Measurements from ENCODE around the gene UBE2H. TPM values are rescaled to one million over a fixed set of nuclear protein-coding genes. Genes with fewer than 3 reads are reported as not detected.
A peak's percentile ranks its signal among the peaks of the same experiment; 100 is the strongest.

The UBE2H gene
- polyA plus RNA-seq, 6 donors from 2014 or later, result 35.9 to 86.8 (median 55.6) TPM

DNA sequence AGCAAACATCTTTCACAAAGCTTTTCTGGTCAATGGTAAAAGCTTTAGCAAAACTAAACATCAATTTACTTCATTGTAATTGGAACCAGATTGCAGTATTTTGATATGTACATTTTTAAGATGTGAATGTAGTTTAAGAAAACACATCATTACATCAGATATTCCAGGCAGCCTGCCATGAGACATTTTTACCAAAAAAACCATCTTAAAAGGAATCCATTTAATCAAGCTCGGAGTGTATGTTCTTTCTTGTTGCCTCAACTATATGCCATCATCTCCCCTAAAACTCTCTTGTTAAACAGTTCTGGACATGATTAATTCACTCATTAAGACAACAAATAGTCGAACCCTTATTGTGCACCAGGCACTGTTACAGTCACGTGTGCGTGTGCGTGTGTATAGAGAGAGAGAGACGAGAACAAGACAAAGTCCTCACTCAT lies 97.5 kb downstream of the UBE2H start:
- Mint-ChIP-seq H3K27ac (no peak overlapping the region), H3K9me3 (peaks cover 0 to 1% (median 0%) of the 10 kb centered on the region in 7 donors), H3K27me3 (no peaks in the 10 kb centered on the region), H3K4me3 (no peak overlapping the region), H3K36me3 (peaks cover 7% of the 10 kb centered on the region in 2 donors), H3K4me1 (peaks cover 24 to 40% (median 39%) of the 10 kb centered on the region in 3 donors)
- DNase-seq (no peak), ATAC-seq (ENCODE audit: low read depth in 2 of 2) (no peak)

DNA sequence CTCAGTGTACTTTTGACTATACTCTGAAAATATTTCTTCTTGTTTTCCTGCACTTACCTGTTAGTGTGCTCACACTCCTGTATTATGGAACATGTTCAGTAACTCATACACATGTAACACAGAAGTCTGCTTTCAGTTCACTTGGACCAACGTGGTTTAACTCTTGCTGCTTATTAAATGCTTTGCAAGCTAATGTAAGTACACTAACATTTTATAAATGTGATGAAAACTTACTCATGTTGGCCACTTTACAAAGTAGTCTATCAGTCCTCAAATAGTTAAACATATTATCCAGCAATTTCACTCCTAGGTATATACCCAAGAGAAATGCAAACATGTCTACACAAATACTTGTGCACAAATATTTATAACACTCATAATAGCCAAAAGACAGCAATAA lies 98.4 kb downstream of the UBE2H start:
- DNase-seq (no peak), ATAC-seq (ENCODE audit: low read depth in 2 of 2) (no peak)
- peaks cover 7% of the 10 kb centered on the region in 2 donors for H3K36me3 Mint-ChIP-seq
- no peak overlapping the region for H3K4me3 Mint-ChIP-seq
- H3K4me1 Mint-ChIP-seq, result peaks cover 18 to 34% (median 30%) of the 10 kb centered on the region in 3 donors
- peak overlapping the region in 2 of 6 donors; percentile 24 to 78 for H3K27ac Mint-ChIP-seq
- H3K9me3 Mint-ChIP-seq, result peaks cover 0 to 1% (median 0%) of the 10 kb centered on the region in 7 donors
- no peaks in the 10 kb centered on the region for H3K27me3 Mint-ChIP-seq

DNA sequence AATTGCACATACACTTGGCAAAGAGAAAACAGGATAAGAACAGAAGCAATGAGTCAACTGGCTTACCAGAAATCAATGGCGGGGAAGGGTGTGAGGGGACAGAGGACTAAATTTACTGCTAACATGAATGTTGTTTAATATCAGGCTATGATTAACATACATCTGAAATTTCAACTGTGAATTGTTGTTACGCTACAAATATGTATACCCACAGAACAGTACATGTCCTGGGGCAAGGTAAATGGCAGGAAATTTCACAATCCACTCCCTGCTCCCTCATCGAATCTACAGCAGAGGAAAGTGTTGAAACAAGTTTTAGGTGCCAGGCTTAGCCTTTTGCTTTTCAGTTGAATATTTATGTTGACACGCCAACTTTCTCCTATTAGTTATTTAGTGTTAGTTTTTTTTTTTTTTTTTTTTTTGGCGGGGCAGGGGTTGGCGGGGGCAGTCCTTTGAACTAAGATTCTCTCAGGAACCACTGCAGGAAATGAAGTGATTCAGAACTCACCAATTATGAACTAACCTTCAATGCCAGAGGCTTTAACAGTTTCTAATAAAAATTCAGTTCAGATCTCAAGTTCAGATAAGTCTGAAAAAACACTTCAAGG lies 99.0 kb downstream of the UBE2H start:
- Mint-ChIP-seq H3K36me3 (peaks cover 7% of the 10 kb centered on the region in 2 donors), H3K27me3 (no peaks in the 10 kb centered on the region), H3K4me3 (no peak overlapping the region), H3K27ac (peak overlapping the region in 3 of 6 donors; percentile 38 to 76 (median 51)), H3K4me1 (peaks cover 13 to 28% (median 24%) of the 10 kb centered on the region in 3 donors), H3K9me3 (peaks cover 0 to 1% (median 0%) of the 10 kb centered on the region in 7 donors)
- DNase-seq (no peak), ATAC-seq (ENCODE audit: low read depth in 2 of 2) (no peak)

DNA sequence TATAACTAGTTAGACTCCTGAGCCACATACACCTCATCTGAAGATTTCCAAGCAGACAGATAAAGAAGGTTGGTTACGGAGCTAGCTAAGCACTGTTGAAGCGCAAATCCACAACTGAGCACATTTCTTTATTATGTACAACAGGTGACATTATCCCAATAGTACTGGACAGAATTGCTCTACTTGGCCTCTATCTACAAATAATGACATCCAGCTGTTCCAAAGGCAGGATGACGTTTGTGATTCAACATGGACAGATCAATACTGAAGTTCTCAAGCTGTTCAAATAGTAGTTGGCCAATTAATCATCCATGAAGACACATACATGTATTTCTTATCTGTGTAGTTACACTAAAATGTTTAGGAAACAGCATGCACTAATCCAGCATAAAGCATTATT lies 101.0 kb downstream of the UBE2H start:
- Mint-ChIP-seq H3K9me3 (peaks cover 0 to 1% (median 0%) of the 10 kb centered on the region in 7 donors), H3K36me3 (peaks cover 7% of the 10 kb centered on the region in 2 donors), H3K4me3 (peak overlapping the region in 1 of 8 donors; percentile 56), H3K27me3 (no peaks in the 10 kb centered on the region), H3K4me1 (peaks cover 13 to 21% (median 15%) of the 10 kb centered on the region in 3 donors), H3K27ac (no peak overlapping the region)
- ATAC-seq (ENCODE audit: low read depth in 2 of 2) (no peak), DNase-seq (no peak)

DNA sequence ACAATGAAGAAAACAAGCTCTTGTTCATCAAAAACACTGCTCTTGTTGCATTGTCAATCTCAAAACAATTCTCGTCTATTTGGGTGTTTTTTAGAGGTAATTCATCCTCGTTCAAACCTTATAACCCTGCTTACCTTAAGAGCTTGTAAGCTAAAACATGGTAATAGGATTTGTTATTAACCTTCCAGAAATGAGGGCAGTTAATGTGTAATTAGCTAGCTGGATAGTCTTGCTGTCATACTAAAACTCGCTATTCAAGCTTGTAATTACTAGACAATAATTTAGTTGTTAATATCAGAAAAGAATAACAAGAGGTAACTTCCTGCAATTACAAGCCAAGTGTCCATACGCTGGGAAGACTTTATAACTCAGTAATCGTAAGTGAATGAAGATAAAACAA lies 101.6 kb downstream of the UBE2H start:
- H3K27me3 Mint-ChIP-seq, result no peaks in the 10 kb centered on the region
- H3K4me3 Mint-ChIP-seq, result no peak overlapping the region
- H3K9me3 Mint-ChIP-seq, result peaks cover 0 to 1% (median 0%) of the 10 kb centered on the region in 7 donors
- H3K4me1 Mint-ChIP-seq, result peaks cover 17 to 21% (median 18%) of the 10 kb centered on the region in 3 donors
- ATAC-seq (ENCODE audit: low read depth in 2 of 2), result no peak
- no peak overlapping the region for H3K27ac Mint-ChIP-seq
- no peak for DNase-seq
- peaks cover 5 to 6% of the 10 kb centered on the region in 2 donors for H3K36me3 Mint-ChIP-seq

DNA sequence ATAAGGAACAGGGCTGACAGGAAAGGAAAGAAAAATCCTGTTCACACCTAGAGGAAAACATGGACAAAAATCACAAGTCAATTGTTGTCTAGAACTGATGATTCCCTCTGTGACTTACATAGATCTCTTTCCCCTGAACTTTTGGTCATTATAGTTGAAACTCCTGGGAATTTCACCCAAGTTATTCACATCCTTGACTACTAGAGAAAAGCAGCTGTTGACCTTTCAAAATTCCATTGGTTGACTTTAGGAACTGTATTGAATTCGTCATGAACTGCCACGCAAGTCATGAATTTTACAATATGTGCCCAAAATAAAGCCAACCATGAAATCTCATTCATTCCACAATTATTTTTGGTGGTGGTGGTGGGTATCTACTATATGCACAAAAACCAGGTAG lies 104.3 kb downstream of the UBE2H start:
- ATAC-seq (ENCODE audit: low read depth in 2 of 2) (no peak), DNase-seq (no peak)
- no peaks in the 10 kb centered on the region for H3K27me3 Mint-ChIP-seq
- peaks cover 0 to 1% (median 0%) of the 10 kb centered on the region in 7 donors for H3K9me3 Mint-ChIP-seq
- peaks cover 24 to 32% (median 29%) of the 10 kb centered on the region in 3 donors for H3K4me1 Mint-ChIP-seq
- no peak overlapping the region for H3K27ac Mint-ChIP-seq
- no peaks in the 10 kb centered on the region for H3K36me3 Mint-ChIP-seq
- peak overlapping the region in 1 of 8 donors; percentile 26 for H3K4me3 Mint-ChIP-seq

DNA sequence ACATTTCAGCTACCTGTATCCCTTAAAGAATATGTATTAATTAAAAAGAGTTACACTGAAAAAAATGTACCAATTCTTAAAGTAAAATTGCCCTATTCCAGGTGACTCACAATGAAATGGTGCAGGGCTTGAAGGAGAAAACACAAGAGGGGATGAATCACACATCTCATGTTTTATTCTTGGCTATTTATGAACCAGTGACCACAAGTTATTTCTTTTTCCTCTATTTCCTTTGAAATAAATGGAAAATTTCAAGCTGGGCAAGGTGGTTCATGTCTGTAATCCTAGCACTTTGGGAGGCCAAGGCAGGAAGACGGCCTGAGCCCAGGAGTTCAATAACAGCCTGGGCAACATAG lies 106.8 kb downstream of the UBE2H start:
- peak overlapping the region in 1 of 6 donors; percentile 52 for H3K27ac Mint-ChIP-seq
- H3K4me3 Mint-ChIP-seq, result no peak overlapping the region
- DNase-seq (no peak), ATAC-seq (ENCODE audit: low read depth in 2 of 2) (no peak)
- H3K4me1 Mint-ChIP-seq, result peaks cover 24 to 35% (median 33%) of the 10 kb centered on the region in 3 donors
- no peaks in the 10 kb centered on the region for H3K36me3 Mint-ChIP-seq
- H3K27me3 Mint-ChIP-seq, result no peaks in the 10 kb centered on the region
- peaks cover 0 to 1% (median 0%) of the 10 kb centered on the region in 7 donors for H3K9me3 Mint-ChIP-seq

DNA sequence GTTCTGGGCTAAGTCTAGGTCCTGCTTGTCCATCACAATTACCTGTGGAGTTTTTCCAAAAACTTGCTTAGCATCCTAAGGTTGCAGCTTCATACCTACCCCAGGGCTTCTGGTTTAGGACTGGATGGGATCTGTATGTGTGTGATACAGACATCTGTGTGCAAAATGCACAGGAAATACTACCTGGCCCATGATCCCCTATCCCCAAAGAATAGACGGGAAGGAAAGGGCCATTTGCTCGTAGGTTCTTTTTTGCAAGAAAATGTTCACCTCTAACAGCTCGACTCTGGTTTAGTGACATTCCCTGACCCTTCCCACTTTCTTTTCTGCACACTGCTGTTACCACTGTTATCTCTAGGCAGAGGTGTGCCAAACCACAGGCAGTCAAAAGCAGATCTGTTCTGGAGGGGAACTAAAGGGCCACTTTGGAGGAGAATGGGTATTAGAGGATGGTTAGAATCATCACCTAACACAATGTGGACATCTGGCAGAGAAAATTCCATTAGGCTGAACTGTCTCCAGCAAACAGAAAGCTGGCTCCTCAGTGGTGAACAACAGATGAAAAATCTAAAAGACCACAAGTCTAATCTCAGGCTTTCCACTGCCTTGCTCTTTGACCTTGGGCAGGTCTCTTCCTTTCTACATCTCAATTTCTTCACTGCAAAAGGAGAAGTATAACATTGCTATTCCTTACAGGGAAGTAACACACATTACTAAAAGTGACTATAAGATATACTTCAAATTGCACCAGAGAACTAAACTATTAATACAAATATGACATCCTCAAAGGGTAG lies 107.4 kb downstream of the UBE2H start:
- Mint-ChIP-seq H3K36me3 (no peaks in the 10 kb centered on the region), H3K4me3 (no peak overlapping the region), H3K27me3 (no peaks in the 10 kb centered on the region), H3K27ac (peak overlapping the region in 1 of 6 donors; percentile 52), H3K9me3 (no peaks in the 10 kb centered on the region), H3K4me1 (peaks cover 20 to 39% (median 36%) of the 10 kb centered on the region in 3 donors)
- DNase-seq, result no peak
- ATAC-seq (ENCODE audit: low read depth in 2 of 2), result peak in 1 of 2 donors; percentile 37

DNA sequence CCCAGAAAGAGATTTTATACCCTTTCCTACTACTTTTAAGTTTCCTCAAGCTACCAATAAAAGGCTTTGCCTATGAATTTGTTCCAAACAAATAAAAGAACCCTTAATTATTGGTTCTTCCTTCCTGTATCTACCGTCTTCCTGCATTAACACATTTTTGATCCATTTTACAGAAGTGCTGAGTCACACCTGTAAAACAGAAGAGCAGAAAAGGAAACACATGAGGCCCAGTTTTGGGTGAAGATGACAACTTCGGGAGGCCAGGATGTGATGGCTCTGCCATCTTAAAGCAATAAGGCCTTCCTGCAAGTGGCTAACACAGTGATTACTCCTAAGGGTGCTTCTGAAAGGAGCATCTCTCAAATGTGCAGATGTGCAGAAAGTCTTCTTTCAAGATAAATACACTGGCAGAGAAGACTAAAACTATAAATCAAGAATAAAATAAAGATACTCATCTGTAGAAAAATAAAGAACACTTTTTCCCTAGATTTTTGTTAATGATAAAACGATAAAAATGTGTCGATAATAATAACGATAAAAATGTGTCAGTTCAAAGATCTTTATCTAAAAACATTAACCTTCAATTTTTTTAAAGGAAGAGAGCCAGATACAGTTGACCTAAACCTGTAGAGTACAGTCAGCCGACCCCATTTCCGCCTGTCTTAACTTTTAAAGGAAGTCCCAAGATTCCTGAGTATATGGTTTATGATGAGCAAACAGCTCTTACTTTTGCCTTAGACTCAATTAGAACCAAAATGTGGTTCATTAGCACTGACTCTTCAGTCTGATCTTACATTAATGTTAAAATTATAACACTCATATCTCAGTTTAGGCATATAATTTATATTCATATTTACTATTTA lies 108.6 kb downstream of the UBE2H start:
- Mint-ChIP-seq H3K9me3 (no peaks in the 10 kb centered on the region), H3K27ac (peak overlapping the region in 2 of 6 donors; percentile 27 to 63), H3K4me3 (no peak overlapping the region), H3K36me3 (no peaks in the 10 kb centered on the region), H3K4me1 (peaks cover 20 to 41% (median 38%) of the 10 kb centered on the region in 3 donors), H3K27me3 (no peaks in the 10 kb centered on the region)
- no peak for ATAC-seq (ENCODE audit: low read depth in 2 of 2)
- DNase-seq, result no peak

DNA sequence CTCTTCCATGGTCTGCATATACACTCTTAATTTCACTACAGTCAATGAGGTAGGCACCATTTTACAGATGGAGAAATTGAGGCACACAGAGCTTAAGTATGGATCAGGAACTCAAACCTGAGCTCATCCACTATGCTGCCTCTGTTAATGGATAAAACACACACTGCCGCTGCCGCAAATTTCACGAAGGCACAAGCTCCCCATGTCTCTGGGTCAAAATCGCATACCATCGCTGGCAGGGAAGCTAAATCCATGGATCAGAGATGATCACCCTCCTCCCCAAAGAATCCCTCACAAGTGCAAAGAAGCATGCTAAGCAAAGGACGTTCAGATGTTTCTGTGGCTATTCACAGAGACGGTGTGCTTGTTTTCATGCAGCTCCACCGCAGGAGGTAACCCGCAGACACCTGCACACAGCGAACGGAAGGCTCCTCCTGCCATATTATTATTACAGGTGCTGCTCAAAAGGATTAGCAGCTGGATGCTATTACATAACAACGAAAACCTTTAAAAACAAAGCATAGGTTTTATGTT lies 109.3 kb downstream of the UBE2H start:
- H3K27ac Mint-ChIP-seq, result peak overlapping the region in 1 of 6 donors; percentile 67

DNA sequence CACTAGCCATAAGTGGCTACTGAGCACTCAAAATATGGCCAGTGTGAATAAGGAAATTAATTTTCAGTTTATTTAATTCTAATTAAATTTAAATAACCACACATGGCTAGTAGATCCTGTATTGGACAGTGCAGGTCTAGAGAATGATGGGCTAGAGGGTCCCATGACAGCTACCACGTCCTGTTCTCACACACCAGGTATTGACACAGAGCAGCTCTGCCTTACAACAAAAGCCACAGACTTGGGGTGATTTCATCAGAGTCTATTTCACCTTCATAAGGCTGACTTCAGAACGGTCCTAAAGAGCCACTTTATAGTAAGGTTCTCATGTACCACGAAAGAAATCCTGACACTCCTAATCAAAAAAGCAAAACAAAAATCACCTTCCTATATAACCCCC lies 111.3 kb downstream of the UBE2H start:
- H3K9me3 Mint-ChIP-seq, result no peaks in the 10 kb centered on the region
- H3K4me3 Mint-ChIP-seq, result no peak overlapping the region
- peaks cover 0 to 12% of the 10 kb centered on the region in 2 donors for H3K36me3 Mint-ChIP-seq
- ATAC-seq (ENCODE audit: low read depth in 2 of 2) (no peak), DNase-seq (no peak)
- no peak overlapping the region for H3K27ac Mint-ChIP-seq
- no peaks in the 10 kb centered on the region for H3K27me3 Mint-ChIP-seq
- peaks cover 19 to 33% (median 30%) of the 10 kb centered on the region in 3 donors for H3K4me1 Mint-ChIP-seq

More for the DNA sequence above, 109.3 kb downstream of the UBE2H start:
- Mint-ChIP-seq H3K27me3 (no peaks in the 10 kb centered on the region), H3K9me3 (no peaks in the 10 kb centered on the region), H3K36me3 (no peaks in the 10 kb centered on the region), H3K4me3 (peak overlapping the region in 1 of 8 donors; percentile 63), H3K4me1 (peaks cover 23 to 41% (median 38%) of the 10 kb centered on the region in 3 donors)
- DNase-seq, result no peak
- no peak for ATAC-seq (ENCODE audit: low read depth in 2 of 2)

DNA sequence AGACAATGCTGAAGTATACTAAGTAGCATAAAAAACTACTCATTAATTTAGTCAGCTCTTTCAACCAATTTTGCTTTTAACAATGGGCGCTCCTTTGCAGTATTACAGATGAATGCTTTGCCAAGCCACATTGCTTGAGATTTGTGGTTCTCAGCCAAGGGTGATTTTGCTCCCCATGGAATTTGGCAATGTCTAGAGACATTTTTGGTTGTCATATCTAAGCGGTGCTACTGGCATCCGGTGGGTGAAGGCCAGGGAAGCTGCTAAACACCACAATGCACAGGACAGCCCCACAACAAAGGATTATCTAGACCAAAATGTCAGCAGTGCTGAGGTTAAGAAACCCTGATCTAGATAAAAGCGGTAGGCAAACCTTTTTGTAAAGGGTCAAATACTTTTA lies 112.0 kb downstream of the UBE2H start:
- Mint-ChIP-seq H3K9me3 (no peaks in the 10 kb centered on the region), H3K27ac (peak overlapping the region in 2 of 6 donors; percentile 12 to 49), H3K4me1 (peaks cover 18 to 29% (median 24%) of the 10 kb centered on the region in 3 donors), H3K4me3 (no peak overlapping the region), H3K36me3 (peaks cover 0 to 18% of the 10 kb centered on the region in 2 donors), H3K27me3 (no peaks in the 10 kb centered on the region)
- ATAC-seq (ENCODE audit: low read depth in 2 of 2), result no peak
- no peak for DNase-seq

DNA sequence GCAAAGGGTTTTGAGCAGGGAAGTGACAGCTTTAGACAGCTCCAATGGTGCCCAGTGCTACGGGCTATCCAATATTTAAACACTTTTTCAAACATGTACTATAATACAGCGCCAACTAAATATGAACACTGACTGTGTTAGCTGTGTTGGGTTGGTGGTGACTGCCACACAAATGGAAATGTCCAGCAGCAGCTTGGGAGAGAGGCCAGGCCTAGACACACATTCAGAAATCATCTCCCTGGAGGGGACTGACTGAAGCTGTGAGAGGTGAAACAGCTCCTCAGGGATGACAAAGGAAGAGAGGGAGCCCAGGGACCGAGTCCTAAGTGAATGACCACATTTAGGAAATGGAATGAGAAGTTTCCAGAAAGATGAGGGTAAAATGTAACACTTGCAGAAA lies 115.8 kb downstream of the UBE2H start:
- no peak overlapping the region for H3K4me3 Mint-ChIP-seq
- no peak for ATAC-seq (ENCODE audit: low read depth in 2 of 2)
- H3K36me3 Mint-ChIP-seq, result peaks cover 3 to 31% of the 10 kb centered on the region in 2 donors
- DNase-seq, result no peak
- H3K27me3 Mint-ChIP-seq, result no peaks in the 10 kb centered on the region
- H3K9me3 Mint-ChIP-seq, result no peaks in the 10 kb centered on the region
- H3K27ac Mint-ChIP-seq, result peak overlapping the region in 4 of 6 donors; percentile 29 to 78 (median 64)
- peaks cover 9 to 12% (median 9%) of the 10 kb centered on the region in 3 donors for H3K4me1 Mint-ChIP-seq

Data from naive B cell (primary cell).